ENCODE data around the gene FBXO44.
"Not testable (repeated sequence)": the region's sequence is repeated elsewhere in the genome, so short reads cannot be mapped to it uniquely, and the experiment has no call there.

Gene FBXO44, protein sequence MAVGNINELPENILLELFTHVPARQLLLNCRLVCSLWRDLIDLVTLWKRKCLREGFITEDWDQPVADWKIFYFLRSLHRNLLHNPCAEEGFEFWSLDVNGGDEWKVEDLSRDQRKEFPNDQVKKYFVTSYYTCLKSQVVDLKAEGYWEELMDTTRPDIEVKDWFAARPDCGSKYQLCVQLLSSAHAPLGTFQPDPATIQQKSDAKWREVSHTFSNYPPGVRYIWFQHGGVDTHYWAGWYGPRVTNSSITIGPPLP

GRCh38 chr1:11654137-11654938 is at the start of gene FBXO44, which contains the start of gene FBXO2:
FBXO44 (plus strand) TSS chr1:11654877; CDS start chr1:11655836, 959 bp downstream.
FBXO2 (minus strand) TSS chr1:11654429; CDS start chr1:11654340, 89 bp downstream.
- DNase-seq (ENCODE audit: low spot score), result peak; percentile 85

- no peak for DNase-seq (ENCODE audit: low spot score)
Observed at GRCh38 chr1:11606775-11607174, 47.9 kb upstream of the FBXO44 start.

- DNase-seq (ENCODE audit: low spot score), result not testable (repeated sequence)
Observed at GRCh38 chr1:11608596-11609130, 46.0 kb upstream of the FBXO44 start.

DNA sequence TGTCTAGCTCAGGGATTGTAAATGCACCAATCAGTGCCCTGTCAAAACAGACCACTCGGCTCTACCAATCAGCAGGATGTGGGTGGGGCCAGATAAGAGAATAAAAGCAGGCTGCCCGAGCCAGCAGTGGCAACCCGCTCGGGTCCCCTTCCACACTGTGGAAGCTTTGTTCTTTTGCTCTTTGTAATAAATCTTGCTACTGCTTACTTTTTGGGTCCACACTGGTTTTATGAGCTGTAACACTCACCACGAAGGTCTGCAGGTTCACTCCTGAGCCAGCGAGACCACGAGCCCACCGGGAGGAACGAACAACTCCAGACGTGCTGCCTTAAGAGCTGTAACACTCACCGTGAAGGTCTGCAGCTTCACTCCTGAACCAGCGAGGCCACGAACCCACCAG is 45.3 kb upstream of the FBXO44 start:
- DNase-seq (ENCODE audit: low spot score), result not testable (repeated sequence)

- no peak for DNase-seq (ENCODE audit: low spot score)
Observed at GRCh38 chr1:11610629-11611180, 44.0 kb upstream of the FBXO44 start.

- no peak for DNase-seq (ENCODE audit: low spot score)
Observed at GRCh38 chr1:11611638-11612327, 42.9 kb upstream of the FBXO44 start.

GRCh38 chr1:11613347-11613746 is 41.3 kb upstream of the FBXO44 start:
- no peak for DNase-seq (ENCODE audit: low spot score)

DNA sequence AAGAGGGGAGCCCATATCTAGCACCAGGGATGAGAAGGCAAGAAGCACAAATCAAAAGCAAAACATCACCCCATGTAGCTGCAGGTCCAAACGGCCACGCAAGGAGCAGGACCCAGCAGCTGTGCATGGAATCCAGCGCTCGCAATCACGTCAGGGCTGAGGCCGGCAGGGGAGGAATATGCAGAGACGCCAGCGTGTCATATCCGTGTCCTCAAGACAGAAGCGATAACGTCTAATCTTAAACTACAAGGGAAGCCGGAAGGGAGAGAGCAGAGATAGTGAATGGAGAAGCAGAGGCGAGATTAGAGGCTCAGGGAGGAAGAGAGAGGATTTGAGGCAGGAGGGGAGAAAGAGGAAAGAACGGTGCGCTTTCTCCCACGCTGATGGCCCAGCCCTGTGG is 39.6 kb upstream of the FBXO44 start:
- DNase-seq (ENCODE audit: low spot score), result no peak

DNA sequence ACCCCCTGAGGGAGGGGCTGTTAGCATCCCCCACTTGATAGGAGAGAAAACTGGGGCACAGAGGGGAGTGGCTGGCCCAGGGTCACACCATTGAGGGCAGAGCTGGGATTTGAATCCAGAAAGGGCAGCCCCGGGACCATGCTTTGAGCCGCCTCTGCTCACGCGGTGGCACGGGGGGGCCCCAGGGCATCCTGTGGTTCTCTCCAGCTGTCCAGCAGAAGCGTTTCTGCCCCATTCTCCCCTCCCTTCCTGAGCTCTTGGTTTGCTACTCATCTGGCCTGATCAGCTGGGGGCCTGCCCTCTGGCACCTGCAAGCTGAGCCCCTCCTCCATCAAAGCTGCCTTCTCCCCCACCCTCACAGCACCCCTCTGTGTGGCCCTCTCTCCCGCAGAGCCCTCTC is 37.9 kb upstream of the FBXO44 start:
- no peak for DNase-seq (ENCODE audit: low spot score)

GRCh38 chr1:11617314-11617713 is 37.4 kb upstream of the FBXO44 start:
- DNase-seq (ENCODE audit: low spot score), result no peak

DNA sequence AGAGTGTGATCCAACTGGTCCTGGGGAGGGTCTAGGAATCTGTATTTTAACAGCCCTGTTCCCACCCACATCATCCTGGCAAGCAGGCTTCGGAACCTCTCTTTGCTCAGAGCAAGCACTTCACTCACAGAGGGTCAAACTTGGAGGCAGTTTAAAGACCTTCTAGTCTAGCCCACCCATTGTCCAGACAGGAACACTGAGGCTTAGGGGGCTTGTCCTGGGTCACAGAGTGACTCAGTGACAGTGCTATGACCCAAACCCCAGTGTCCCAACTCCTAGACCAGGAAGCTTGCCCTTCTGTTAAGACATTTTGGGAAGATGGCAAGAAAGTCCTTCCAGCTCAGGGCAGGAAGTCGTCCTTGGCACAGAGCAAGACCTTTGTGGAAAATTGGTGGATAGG is 36.9 kb upstream of the FBXO44 start:
- no peak for DNase-seq (ENCODE audit: low spot score)

- no peak for DNase-seq (ENCODE audit: low spot score)
Observed at GRCh38 chr1:11620405-11620804, 34.3 kb upstream of the FBXO44 start.

DNA sequence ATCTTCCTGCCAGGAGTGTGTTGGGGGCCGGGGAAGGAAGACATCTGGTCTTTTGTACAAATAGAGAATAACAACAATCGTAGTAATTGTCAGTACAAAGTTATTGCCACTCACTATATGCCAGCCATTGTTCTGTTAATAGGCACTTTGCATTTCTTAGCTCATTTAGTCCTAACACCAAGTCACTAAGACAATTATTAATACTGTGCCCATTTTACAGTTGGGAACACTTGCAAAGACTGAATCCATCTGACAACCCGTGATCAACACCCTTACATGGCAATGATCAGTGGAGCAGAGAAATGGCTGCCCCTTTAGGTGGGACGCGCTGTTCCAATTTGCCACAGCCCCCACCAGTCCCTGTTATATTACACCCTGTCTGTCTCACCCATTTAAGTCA is 33.8 kb upstream of the FBXO44 start:
- no peak for DNase-seq (ENCODE audit: low spot score)

GRCh38 chr1:11622398-11622797 is 32.3 kb upstream of the FBXO44 start:
- no peak for DNase-seq (ENCODE audit: low spot score)

DNA sequence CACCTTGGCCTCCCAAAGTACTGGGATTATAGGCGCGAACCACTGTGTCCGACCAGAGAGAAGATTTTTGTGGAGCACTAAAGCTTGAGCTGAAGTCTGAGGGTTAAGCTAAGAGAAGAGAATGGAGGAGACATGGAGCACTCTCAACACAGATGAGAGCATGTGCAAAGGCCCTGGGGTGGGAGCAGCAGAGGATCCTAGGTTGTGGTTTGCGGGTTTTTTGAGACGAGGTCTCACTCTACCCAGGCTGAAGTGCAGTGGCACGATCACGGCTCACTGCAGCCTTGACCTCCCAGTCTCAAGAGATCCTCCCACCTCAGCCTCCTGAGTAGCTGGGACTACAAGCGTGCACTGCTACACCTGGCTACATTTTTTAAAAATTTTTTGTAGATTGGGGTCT is 31.0 kb upstream of the FBXO44 start:
- DNase-seq (ENCODE audit: low spot score), result no peak

DNA sequence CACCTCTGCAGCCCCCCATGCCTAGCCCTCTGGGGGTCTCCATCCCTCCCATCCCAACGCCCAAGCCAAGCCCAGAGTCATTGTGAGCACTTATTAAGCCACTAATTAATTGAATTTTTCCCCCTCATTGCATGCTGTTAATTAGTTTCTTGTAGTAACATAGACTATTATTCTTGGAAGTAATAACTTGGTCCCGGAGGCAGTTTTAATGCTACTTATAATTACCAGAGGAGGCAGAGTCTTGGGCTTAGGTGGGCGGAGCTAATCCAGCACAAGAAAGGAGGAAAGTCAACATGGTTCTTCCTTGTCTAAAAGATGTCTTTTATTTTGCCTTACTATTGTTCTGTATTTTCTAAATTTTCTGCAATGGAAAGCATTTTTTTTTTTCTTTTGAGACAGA is 28.1 kb upstream of the FBXO44 start:
- DNase-seq (ENCODE audit: low spot score), result no peak

DNA sequence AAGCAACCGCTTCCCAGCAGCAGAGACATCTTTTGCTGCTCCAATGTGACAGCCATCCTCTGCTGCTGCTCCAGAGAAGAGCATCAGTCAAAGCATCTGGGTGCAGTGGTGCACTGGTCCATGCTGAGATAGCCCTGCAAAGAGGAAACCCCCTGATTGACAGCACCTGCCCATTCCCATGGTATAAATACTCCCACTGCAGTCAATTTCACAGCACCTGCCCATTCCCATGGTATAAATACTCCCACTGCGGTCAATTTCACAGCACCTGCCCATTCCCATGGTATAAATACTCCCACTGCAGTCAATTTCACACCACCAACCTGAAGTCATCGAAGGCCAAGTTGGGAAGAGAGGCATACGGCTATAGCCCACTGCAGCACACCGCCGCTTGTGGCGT is 25.9 kb upstream of the FBXO44 start:
- DNase-seq (ENCODE audit: low spot score), result no peak

- no peak for DNase-seq (ENCODE audit: low spot score)
Observed at GRCh38 chr1:11629184-11630016, 25.3 kb upstream of the FBXO44 start.

- DNase-seq (ENCODE audit: low spot score), result no peak
Observed at GRCh38 chr1:11634365-11635192, 20.1 kb upstream of the FBXO44 start.

- DNase-seq (ENCODE audit: low spot score), result no peak
Observed at GRCh38 chr1:11638121-11638520, 16.6 kb upstream of the FBXO44 start.

Data from AG08396 (cell line).